KMS-11 (cell line): Measurements from ENCODE around the gene LILRA5.

Experiments used
- H2AFZ ChIP-seq: fragments of 200-600 bp; sonication (generic); 2 replicates; pipeline ENCODE4 v1.6.1; 2016; ENCODE audit warnings: antibody characterized with exemption, mixed run types, low read depth
- H3K27ac ChIP-seq: fragments of 200-600 bp; sonication (generic); 2 replicates; pipeline ENCODE4 v1.6.1; 2016; ENCODE audit warnings: mild to moderate bottlenecking, mixed run types
- H3K27me3 ChIP-seq: fragments of 200-600 bp; sonication (generic); 2 replicates; pipeline ENCODE4 v1.6.1; 2017; ENCODE audit warnings: mild to moderate bottlenecking, low read depth, mixed run types, moderate library complexity; ENCODE audit not compliant: insufficient read depth
- H3K36me3 ChIP-seq: fragments of 200-600 bp; sonication (generic); 2 replicates; pipeline ENCODE4 v1.6.1; 2017; ENCODE audit warnings: mild to moderate bottlenecking, mixed run types; ENCODE audit not compliant: insufficient read depth
- H3K4me1 ChIP-seq: fragments of 200-600 bp; sonication (generic); 2 replicates; pipeline ENCODE4 v1.6.1; 2016; ENCODE audit warnings: mild to moderate bottlenecking, low read depth, mixed run types; ENCODE audit not compliant: poor library complexity, severe bottlenecking
- H3K4me2 ChIP-seq: fragments of 200-600 bp; sonication (generic); 2 replicates; pipeline ENCODE4 v1.7.0; 2016; ENCODE audit warnings: mild to moderate bottlenecking, mixed run types
- H3K4me3 ChIP-seq: fragments of 200-600 bp; sonication (generic); IDR thresholded peaks from 2 replicates; pipeline ENCODE4 v1.6.1; 2017; ENCODE audit warnings: low read depth, low read length, mixed read lengths; ENCODE audit not compliant: insufficient read depth
- H3K79me2 ChIP-seq: fragments of 200-600 bp; sonication (generic); 2 replicates; pipeline ENCODE4 v1.6.1; 2016; ENCODE audit warnings: low read depth, mixed run types; ENCODE audit not compliant: insufficient read depth
- H3K9ac ChIP-seq: fragments of 200-600 bp; sonication (generic); 2 replicates; pipeline ENCODE4 v1.6.1; 2016; ENCODE audit warnings: mild to moderate bottlenecking, mixed run types
- H4K20me1 ChIP-seq: fragments of 200-600 bp; sonication (generic); 2 replicates; pipeline ENCODE4 v1.6.1; 2016; ENCODE audit warnings: mild to moderate bottlenecking, mixed run types; ENCODE audit not compliant: insufficient read depth
- CTCF ChIP-seq: fragments of 200-600 bp; sonication (generic); conservative IDR thresholded peaks from 2 replicates; pipeline ENCODE4 v1.6.1; 2017; ENCODE audit warnings: low read depth, mild to moderate bottlenecking, antibody characterized with exemption, low read length, moderate library complexity, mixed read lengths

The LILRA5 gene

GRCh38 chr19:54339646-54340358 lies 26.8 kb upstream of the LILRA5 start:
- no peak for TF ChIP-seq CTCF
- H3K4me3 ChIP-seq, result no peak overlapping the region
- H3K4me1 ChIP-seq, result no peaks in the 10 kb centered on the region
- no peaks in the 10 kb centered on the region for H4K20me1 ChIP-seq
- H2AFZ ChIP-seq, result no peak overlapping the region
- no peak overlapping the region for H3K9ac ChIP-seq
- no peak overlapping the region for H3K27ac ChIP-seq
- H3K79me2 ChIP-seq, result no peaks in the 10 kb centered on the region
- no peak overlapping the region for H3K4me2 ChIP-seq
- no peaks in the 10 kb centered on the region for H3K36me3 ChIP-seq
- peaks cover 18% of the 10 kb centered on the region; the same call in 1 of the 2 replicates for H3K27me3 ChIP-seq

- Histone ChIP-seq H3K4me1 (no peaks in the 10 kb centered on the region), H3K36me3 (no peaks in the 10 kb centered on the region), H3K27me3 (peaks cover 14% of the 10 kb centered on the region; the same call in 1 of the 2 replicates), H3K27ac (no peak overlapping the region), H3K79me2 (no peaks in the 10 kb centered on the region), H3K9ac (no peak overlapping the region), H4K20me1 (no peaks in the 10 kb centered on the region), H3K4me3 (no peak overlapping the region), H2AFZ (no peak overlapping the region), H3K4me2 (no peak overlapping the region)
- no peak for TF ChIP-seq CTCF
Measured at GRCh38 chr19:54338521-54338920, 25.6 kb upstream of the LILRA5 start.

GRCh38 chr19:54337858-54338230 lies 24.9 kb upstream of the LILRA5 start:
- no peak overlapping the region for H3K27ac ChIP-seq
- H3K36me3 ChIP-seq, result no peaks in the 10 kb centered on the region
- H3K27me3 ChIP-seq, result peaks cover 14% of the 10 kb centered on the region; the same call in 1 of the 2 replicates
- no peak overlapping the region for H2AFZ ChIP-seq
- H3K4me3 ChIP-seq, result no peak overlapping the region
- H3K4me1 ChIP-seq, result no peaks in the 10 kb centered on the region
- no peak overlapping the region for H3K9ac ChIP-seq
- no peaks in the 10 kb centered on the region for H3K79me2 ChIP-seq
- no peaks in the 10 kb centered on the region for H4K20me1 ChIP-seq
- H3K4me2 ChIP-seq, result no peak overlapping the region
- TF ChIP-seq CTCF, result no peak

- Histone ChIP-seq H3K27ac (no peak overlapping the region), H4K20me1 (no peaks in the 10 kb centered on the region), H3K4me3 (no peak overlapping the region), H3K79me2 (no peaks in the 10 kb centered on the region), H3K36me3 (no peaks in the 10 kb centered on the region), H3K9ac (no peak overlapping the region), H3K4me1 (no peaks in the 10 kb centered on the region), H3K27me3 (peaks cover 10% of the 10 kb centered on the region; the same call in 1 of the 2 replicates), H3K4me2 (no peak overlapping the region), H2AFZ (no peak overlapping the region)
- TF ChIP-seq CTCF, result no peak
Measured at GRCh38 chr19:54336893-54337857, 24.2 kb upstream of the LILRA5 start.
